Panc1 (cell line): ENCODE data around the gene FPR1.

Experiments used
- CTCF ChIP-seq: fragments of 450-650 bp; IDR thresholded peaks from 2 replicates; pipeline ENCODE4 v1.5.1; 2017; ENCODE audit warnings: mild to moderate bottlenecking
- POLR2AphosphoS5 ChIP-seq: IDR thresholded peaks from 2 replicates; pipeline ENCODE4 v1.6.1; 2012; ENCODE audit warnings: mild to moderate bottlenecking, low read depth, low read length, moderate library complexity
- REST ChIP-seq, 2 experiments: IDR thresholded peaks; 2 replicates each; pipeline ENCODE4 v1.6.1; 2011 to 2012; ENCODE audit warnings: low read depth in 2 of 2, control low read depth in 1 of 2, low read length in 1 of 2, mild to moderate bottlenecking in 1 of 2, moderate library complexity in 1 of 2; ENCODE audit not compliant: insufficient read depth in 1 of 2
- TCF7L2 ChIP-seq: IDR thresholded peaks from 2 replicates; pipeline ENCODE4 v1.6.1; 2011; ENCODE audit warnings: mild to moderate bottlenecking, low read depth, low read length, inconsistent platforms

GRCh38 chr19:51729781-51730180, 21.9 kb downstream of the FPR1 start:
- no peak for TF ChIP-seq CTCF
- TF ChIP-seq REST (IDR thresholded peaks at IDR 0.05; ENCODE audit: insufficient read depth in 1 of 2, low read depth in 2 of 2, low read length in 1 of 2): no peak
- TF ChIP-seq POLR2AphosphoS5: no peak
- no peak for TF ChIP-seq TCF7L2
